GM12878 (cell line): Measurements from ENCODE around the gene FOXP1. TPM values are rescaled to one million over a fixed set of nuclear protein-coding genes. Genes with fewer than 3 reads are reported as not detected.

Experiments used
- ATAC-seq: fragments of 200-7000 bp; cut with Tn5 transposase; 3 replicates; pipeline ENCODE4 v1.9.1; 2020; ENCODE audit warnings: mild to moderate bottlenecking, moderate library complexity
- BruUV-seq: library from RNA; stranded (reverse); fragments of 400-500 nt; replicated peaks from 2 replicates; lab custom pipeline; 2021; lab: Mats Ljungman, UMichigan
- CTCF ChIA-PET: fragments of 300-600 bp; sonication (Branson Sonifier 250); formaldehyde crosslinking; extraction: SDS; loops from one replicate; lab custom pipeline; 2021; ENCODE audit warnings: inconsistent platforms; lab: Yijun Ruan, JAX
- POLR2A ChIA-PET: fragments of 350-600 bp; formaldehyde crosslinking; extraction: SDS; loops from one replicate; lab custom pipeline; 2021; ENCODE audit warnings: inconsistent platforms; lab: Charles Lee
- RAD21 ChIA-PET: fragments of 300-600 bp; sonication (Branson Sonifier 250); formaldehyde crosslinking; loops from one replicate; lab custom pipeline; 2023; ENCODE audit warnings: antibody characterized with exemption; ENCODE audit not compliant: unreplicated experiment; lab: Charles Lee
- SMC1A ChIA-PET: fragments of 300-600 bp; sonication (Branson Sonifier 250); formaldehyde crosslinking; loops from one replicate; lab custom pipeline; 2023; ENCODE audit not compliant: unreplicated experiment, uncharacterized antibody; lab: Charles Lee
- DNase-seq: peaks from one replicate; pipeline ENCODE4 v3.0.0-alpha.2; 2011; ENCODE audit warnings: low read depth, low spot score
- FAIRE-seq: peaks from 3 replicates; lab custom pipeline; 2011; peaks lifted over from hg19 to GRCh38; lab: Jason Lieb, UNC
- H2AFZ ChIP-seq: 2 replicates; pipeline ENCODE4 v1.6.0; 2011; ENCODE audit warnings: low read depth, low read length, control low read depth; ENCODE audit not compliant: control insufficient read depth
- H3K27ac ChIP-seq: 2 replicates; pipeline ENCODE4 v1.5.1; 2011; ENCODE audit warnings: control low read depth; ENCODE audit not compliant: control insufficient read depth, insufficient read depth
- H3K27me3 ChIP-seq, 2 experiments: replicated peaks in 1 of 2; 2 replicates each; pipeline versions ENCODE4 v1.6.0 to v1.6.1; 2011; ENCODE audit warnings: low read length in 1 of 2; ENCODE audit not compliant: control insufficient read depth in 2 of 2, insufficient read depth in 2 of 2
- H3K36me3 ChIP-seq, 2 experiments: 2 replicates each; pipeline ENCODE4 v1.5.1; 2011; ENCODE audit warnings: low read length in 1 of 2; ENCODE audit not compliant: control insufficient read depth in 2 of 2, insufficient read depth in 2 of 2
- H3K4me1 ChIP-seq: 2 replicates; pipeline ENCODE4 v1.6.1; 2011; ENCODE audit warnings: mild to moderate bottlenecking, low read length, moderate library complexity, mixed read lengths; ENCODE audit not compliant: control insufficient read depth, insufficient read depth
- H3K4me2 ChIP-seq: 2 replicates; pipeline ENCODE4 v1.6.0; 2011; ENCODE audit warnings: control low read depth; ENCODE audit not compliant: control insufficient read depth, insufficient read depth
- H3K4me3 ChIP-seq: fragments of 200-600 bp; sonication (generic); 2 replicates; pipeline ENCODE4 v1.5.1; 2016
- H3K79me2 ChIP-seq: 2 replicates; pipeline ENCODE4 v1.6.0; 2011; ENCODE audit warnings: low read length; ENCODE audit not compliant: control insufficient read depth, insufficient read depth
- H3K9ac ChIP-seq: 2 replicates; pipeline ENCODE4 v1.8.0; 2011; ENCODE audit warnings: low read length, control low read depth, mixed read lengths; ENCODE audit not compliant: control insufficient read depth, insufficient read depth
- H3K9me3 ChIP-seq: replicated peaks from 3 replicates; pipeline ENCODE4 v1.5.1; 2011; ENCODE audit warnings: mild to moderate bottlenecking, low read length; ENCODE audit not compliant: control insufficient read depth, insufficient read depth
- H4K20me1 ChIP-seq: 2 replicates; pipeline ENCODE4 v1.6.0; 2011; ENCODE audit not compliant: control insufficient read depth, insufficient read depth
- EGR1 ChIP-seq, 2 experiments: IDR thresholded peaks; 1 replicate in 1 of 2; 2 replicates in 1 of 2; pipeline ENCODE4 v1.6.1; 2011 to 2012; ENCODE audit warnings: low read depth in 2 of 2, low read length in 2 of 2, borderline replicate concordance in 1 of 2, mild to moderate bottlenecking in 1 of 2, moderate library complexity in 1 of 2
- KDM1A ChIP-seq: fragments of 200-600 bp; sonication (generic); IDR thresholded peaks from 2 replicates; pipeline ENCODE4 v1.6.1; 2016; ENCODE audit warnings: borderline replicate concordance
- MXI1 ChIP-seq: fragments of 150-350 bp; IDR thresholded peaks from 2 replicates; pipeline ENCODE4 v1.6.1; 2011; ENCODE audit warnings: low read depth, mild to moderate bottlenecking, inconsistent platforms, low read length, improper control_type of control experiment
- NR2C1 ChIP-seq: fragments of 450-650 bp; IDR thresholded peaks from 2 replicates; pipeline ENCODE4 v1.6.1; 2017; ENCODE audit warnings: antibody characterized with exemption, mild to moderate bottlenecking, moderate library complexity
- NRF1 ChIP-seq: conservative IDR thresholded peaks from 2 replicates; pipeline ENCODE4 v1.6.1; 2011; ENCODE audit warnings: mild to moderate bottlenecking, low read depth, low read length, improper control_type of control experiment
- POU2F2 ChIP-seq: IDR thresholded peaks from 3 replicates; pipeline ENCODE4 v1.6.1; 2011; ENCODE audit warnings: low read depth, mild to moderate bottlenecking, low read length, borderline replicate concordance
- RB1 ChIP-seq: fragments of 450-650 bp; formaldehyde crosslinking; IDR thresholded peaks from 2 replicates; pipeline ENCODE4 v1.6.1; 2017; ENCODE audit warnings: mild to moderate bottlenecking, borderline replicate concordance
- RFX5 ChIP-seq: IDR thresholded peaks from 2 replicates; pipeline ENCODE4 v1.6.1; 2011; ENCODE audit warnings: low read depth, low read length, improper control_type of control experiment
- TCF7 ChIP-seq: IDR thresholded peaks from 2 replicates; pipeline ENCODE4 v1.6.1; 2014; ENCODE audit warnings: antibody characterized with exemption, borderline replicate concordance
- ZNF622 ChIP-seq: fragments of 450-650 bp; IDR thresholded peaks from 2 replicates; pipeline ENCODE4 v1.6.1; 2017; ENCODE audit warnings: mild to moderate bottlenecking, inconsistent platforms
- whole genome bisulfite sequencing: methylation state at CpG from one replicate; pipeline ENCODE4 v1.1.6; 2016; ENCODE audit warnings: low lambda C conversion rate; ENCODE audit not compliant: insufficient replicate concordance, insufficient coverage; ENCODE audit errors: missing lambda C conversion rate; 5-methylcytosine and 5-hydroxymethylcytosine counted together
- in situ Hi-C: fragments of 300-500 bp; cut with MboI; formaldehyde crosslinking; loops from 9 replicates; pipeline ENCODE4 v1.14.3; 2018; ENCODE audit warnings: mixed read lengths
- intact Hi-C: fragments of 100-400 bp; cut with micrococcal nuclease; formaldehyde crosslinking; loops from one replicate; pipeline ENCODE4 v1.14.2; 2022; ENCODE audit not compliant: unreplicated experiment
- polyA plus RNA-seq, 11 experiments: library from polyadenylated mRNA; depleted of rRNA in 4 of 11; unstranded in 6 of 11; stranded (reverse) in 5 of 11; fragments of >200 nt; fragmentation: Nextera tagmentation in 4 of 11; fragmentation: Illumina TruSeq in 1 of 11; extraction: Ambion mirVana in 4 of 11; extraction: Trizol in 1 of 11; gene quantifications; 1 replicate in 1 of 11; 2 replicates in 10 of 11; pipeline versions ENCODE4 v1.2.1 to v1.2.3, GENCODE V29; 2011 to 2016; ENCODE audit warnings: inconsistent platforms in 2 of 11, missing spikeins in 2 of 11, low read depth in 1 of 11
- total RNA-seq, 4 experiments: library from RNA; depleted of rRNA in 3 of 4; stranded (reverse); fragments of >200 nt in 3 of 4; fragmentation: Illumina TruSeq in 1 of 4; extraction: Trizol in 1 of 4; gene quantifications; 2 replicates each; pipeline versions ENCODE4 v1.2.1 to v1.2.3, GENCODE V29; 2013 to 2021
- TF ChIP-seq, protein P1 (sequence below): fragments of 450-650 bp; formaldehyde crosslinking; IDR thresholded peaks from 2 replicates; pipeline ENCODE4 v1.4.0; 2020; ENCODE audit warnings: mild to moderate bottlenecking, moderate library complexity

FOXP1 gene
- total and polyA plus RNA-seq, 10 of the 15 experiments (the other 5 are each of a cell fraction or from before 2014, with no cell fraction given): 0.05 to 1.6 (median 0.20) TPM; not detected in 1

DNA sequence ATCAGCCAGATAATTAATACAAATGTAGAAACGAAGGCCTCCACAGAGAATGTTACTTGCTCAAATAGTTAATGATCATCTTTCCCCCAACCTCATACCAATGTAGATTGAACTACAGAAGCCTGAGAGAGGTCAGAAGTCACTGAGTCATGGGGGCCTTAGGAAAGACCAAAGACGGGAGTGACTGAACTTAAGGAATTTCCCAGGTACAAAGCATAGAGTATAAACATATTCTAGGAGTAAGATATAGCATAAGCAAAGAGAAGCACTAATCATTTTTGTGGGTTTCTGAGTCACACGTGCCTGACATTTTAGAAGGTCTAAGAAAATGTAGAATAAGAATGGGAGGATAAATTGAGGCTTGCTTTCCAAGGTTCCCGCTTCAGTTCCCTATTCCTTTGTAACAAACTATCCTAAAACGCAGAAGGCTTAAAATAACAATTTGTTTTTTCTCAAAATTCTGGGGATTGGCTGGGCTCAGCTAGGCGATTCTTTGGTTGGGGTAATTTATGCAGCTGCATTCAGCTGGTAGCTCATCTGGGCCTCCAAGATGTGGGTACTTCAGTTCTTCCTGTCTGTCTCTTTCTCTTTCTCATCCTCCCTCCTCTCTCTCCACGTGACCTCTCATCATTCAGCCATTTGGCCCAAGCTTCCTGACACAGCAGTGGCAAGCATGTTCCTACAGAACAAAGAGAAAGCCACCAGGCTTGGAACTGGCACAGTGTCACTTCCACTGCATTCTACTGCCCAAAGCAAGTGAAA, 422.6 kb downstream of the FOXP1 start:
- no peak overlapping the region for H2AFZ ChIP-seq
- 25% methylated on average over 7 of the region's 7 CpGs for WGBS
- ATAC-seq (no peak), DNase-seq (no peak), FAIRE-seq (no peak)
- CTCF ChIA-PET: interaction anchor here (1.2 to 1.3 kb wide), 2 partner anchors 12 to 351 kb away, joined by 4 to 6 read pairs; no protein-coding TSS in a partner anchor
- no peak overlapping the region for H3K9ac ChIP-seq
- no TSS peak for BruUV-seq
- TF ChIP-seq RB1 (no peak), NR2C1 (no peak), EGR1 (IDR thresholded peaks at IDR 0.05; ENCODE audit: borderline replicate concordance in 1 of 2, low read depth in 2 of 2, low read length in 2 of 2) (no peak)
- H3K4me3 ChIP-seq: no peak overlapping the region
- RAD21 ChIA-PET: no interaction called here
- no peak overlapping the region for H3K27ac ChIP-seq
- no peak overlapping the region for H3K4me2 ChIP-seq
- H3K36me3 ChIP-seq: no peaks in the 10 kb centered on the region
- in situ Hi-C loops (no loop called here), intact Hi-C loops (no loop called here)
- no peaks in the 10 kb centered on the region for H3K79me2 ChIP-seq
- SMC1A ChIA-PET: no interaction called here
- H3K9me3 ChIP-seq: no peaks in the 10 kb centered on the region
- H3K27me3 ChIP-seq: no peaks in the 10 kb centered on the region; a peak in 1 of 4 replicates
- no peaks in the 10 kb centered on the region for H3K4me1 ChIP-seq
- no peaks in the 10 kb centered on the region for H4K20me1 ChIP-seq
- POLR2A ChIA-PET: no interaction called here

DNA sequence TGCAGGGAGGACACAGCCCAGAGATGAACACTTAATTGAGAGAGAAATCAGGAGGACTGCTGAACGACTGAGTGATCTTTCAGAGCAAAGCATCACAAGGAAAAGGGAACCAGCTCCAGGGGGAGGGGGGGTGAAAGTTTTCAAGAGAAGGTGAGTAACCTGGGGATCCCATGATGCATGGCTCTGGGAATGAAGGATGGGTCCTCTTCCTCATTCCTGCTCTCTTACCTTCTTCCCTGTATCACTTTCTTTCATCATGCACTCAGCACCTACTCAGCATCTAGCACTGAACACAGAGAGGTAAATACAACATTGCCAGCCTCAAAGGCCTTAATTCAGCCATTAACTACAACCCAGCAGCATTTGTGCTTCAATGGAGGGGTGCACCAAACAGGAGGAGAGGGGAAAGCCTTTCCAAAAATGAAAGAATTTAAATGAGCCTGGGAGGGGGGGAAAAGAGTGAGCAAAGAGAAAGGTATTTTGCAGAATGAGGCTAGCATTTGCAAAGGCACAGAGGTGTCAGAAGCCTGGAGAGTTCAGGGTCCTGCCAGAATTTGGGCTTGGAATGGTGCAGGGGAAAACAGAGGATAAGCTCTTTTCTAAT, 427.4 kb downstream of the FOXP1 start:
- Histone ChIP-seq H4K20me1 (no peaks in the 10 kb centered on the region), H3K27ac (no peak overlapping the region), H3K79me2 (no peaks in the 10 kb centered on the region), H3K4me3 (no peak overlapping the region), H3K4me2 (no peak overlapping the region), H3K4me1 (no peaks in the 10 kb centered on the region), H3K9ac (no peak overlapping the region), H3K36me3 (no peaks in the 10 kb centered on the region), H3K9me3 (no peaks in the 10 kb centered on the region), H2AFZ (no peak overlapping the region), H3K27me3 (no peaks in the 10 kb centered on the region)
- CTCF ChIA-PET: no interaction called here
- FAIRE-seq: no peak
- WGBS: 0% methylated on average over 1 of the region's 1 CpG
- RAD21 ChIA-PET: no interaction called here
- SMC1A ChIA-PET: interaction anchor here (0.6 kb wide), 1 partner anchor 13 kb away, joined by 3 read pairs; no protein-coding TSS in a partner anchor
- intact Hi-C loops: loop anchor here (10.0 kb wide), 1 partner anchor 151 kb away; no protein-coding TSS in a partner anchor
- no TSS peak for BruUV-seq
- POLR2A ChIA-PET: no interaction called here
- no peak for DNase-seq
- in situ Hi-C loops: no loop called here
- no peak for ATAC-seq
- TF ChIP-seq POU2F2 (no peak), KDM1A (no peak), NRF1 (no peak), RFX5 (no peak), TCF7 (no peak), ZNF622 (no peak), MXI1 (no peak)
- TF ChIP-seq, protein P1, sequence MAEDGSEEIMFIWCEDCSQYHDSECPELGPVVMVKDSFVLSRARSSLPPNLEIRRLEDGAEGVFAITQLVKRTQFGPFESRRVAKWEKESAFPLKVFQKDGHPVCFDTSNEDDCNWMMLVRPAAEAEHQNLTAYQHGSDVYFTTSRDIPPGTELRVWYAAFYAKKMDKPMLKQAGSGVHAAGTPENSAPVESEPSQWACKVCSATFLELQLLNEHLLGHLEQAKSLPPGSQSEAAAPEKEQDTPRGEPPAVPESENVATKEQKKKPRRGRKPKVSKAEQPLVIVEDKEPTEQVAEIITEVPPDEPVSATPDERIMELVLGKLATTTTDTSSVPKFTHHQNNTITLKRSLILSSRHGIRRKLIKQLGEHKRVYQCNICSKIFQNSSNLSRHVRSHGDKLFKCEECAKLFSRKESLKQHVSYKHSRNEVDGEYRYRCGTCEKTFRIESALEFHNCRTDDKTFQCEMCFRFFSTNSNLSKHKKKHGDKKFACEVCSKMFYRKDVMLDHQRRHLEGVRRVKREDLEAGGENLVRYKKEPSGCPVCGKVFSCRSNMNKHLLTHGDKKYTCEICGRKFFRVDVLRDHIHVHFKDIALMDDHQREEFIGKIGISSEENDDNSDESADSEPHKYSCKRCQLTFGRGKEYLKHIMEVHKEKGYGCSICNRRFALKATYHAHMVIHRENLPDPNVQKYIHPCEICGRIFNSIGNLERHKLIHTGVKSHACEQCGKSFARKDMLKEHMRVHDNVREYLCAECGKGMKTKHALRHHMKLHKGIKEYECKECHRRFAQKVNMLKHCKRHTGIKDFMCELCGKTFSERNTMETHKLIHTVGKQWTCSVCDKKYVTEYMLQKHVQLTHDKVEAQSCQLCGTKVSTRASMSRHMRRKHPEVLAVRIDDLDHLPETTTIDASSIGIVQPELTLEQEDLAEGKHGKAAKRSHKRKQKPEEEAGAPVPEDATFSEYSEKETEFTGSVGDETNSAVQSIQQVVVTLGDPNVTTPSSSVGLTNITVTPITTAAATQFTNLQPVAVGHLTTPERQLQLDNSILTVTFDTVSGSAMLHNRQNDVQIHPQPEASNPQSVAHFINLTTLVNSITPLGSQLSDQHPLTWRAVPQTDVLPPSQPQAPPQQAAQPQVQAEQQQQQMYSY (CRISPR knock-in tag): no peak
